NCI-H526 (cell line): ENCODE measurements around the gene SERAC1.

Source experiments
- DNase-seq, 2 experiments: peaks; one replicate each; lab custom pipeline; 2025; lab: John Stamatoyannopoulos, UW

The SERAC1 gene

GRCh38 chr6:158076548-158076947 is 91.5 kb downstream of the SERAC1 start:
- no peak for DNase-seq

- no peak for DNase-seq
Observed at GRCh38 chr6:158073776-158074175, 94.3 kb downstream of the SERAC1 start.

DNA sequence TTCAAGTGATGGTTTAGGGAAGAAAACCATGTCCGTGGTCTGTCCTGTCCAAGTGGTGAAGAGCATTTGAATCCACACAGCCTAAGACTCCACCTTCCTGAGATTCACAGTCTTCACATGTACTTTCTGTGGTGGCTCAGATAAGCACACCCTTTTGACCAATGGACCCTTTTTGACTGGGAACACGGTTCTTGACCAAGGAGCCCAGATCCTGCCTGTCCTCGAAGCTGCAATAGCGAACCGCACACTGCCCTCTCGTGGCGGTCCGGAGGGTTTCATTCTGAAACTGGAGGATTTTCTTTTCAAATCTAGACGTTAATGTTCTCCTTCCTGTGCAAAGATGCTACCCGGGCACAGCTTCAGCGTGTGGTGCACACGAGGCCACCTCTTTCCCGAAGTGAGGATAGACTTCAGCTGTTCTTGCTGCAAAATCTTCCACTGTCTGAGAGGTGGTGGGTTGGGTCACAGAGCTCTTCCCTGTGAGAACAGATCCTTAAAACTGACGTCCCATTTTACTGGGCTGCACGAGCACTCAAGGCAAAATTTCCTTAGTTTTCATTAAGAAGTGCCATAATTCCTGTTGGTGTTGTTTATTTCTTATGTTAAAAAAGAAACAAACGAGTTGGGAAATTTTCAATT is 95.9 kb downstream of the SERAC1 start:
- DNase-seq, result peak; percentile 2 to 74

- DNase-seq, result no peak
Observed at GRCh38 chr6:158071121-158072082, 96.7 kb downstream of the SERAC1 start.

DNA sequence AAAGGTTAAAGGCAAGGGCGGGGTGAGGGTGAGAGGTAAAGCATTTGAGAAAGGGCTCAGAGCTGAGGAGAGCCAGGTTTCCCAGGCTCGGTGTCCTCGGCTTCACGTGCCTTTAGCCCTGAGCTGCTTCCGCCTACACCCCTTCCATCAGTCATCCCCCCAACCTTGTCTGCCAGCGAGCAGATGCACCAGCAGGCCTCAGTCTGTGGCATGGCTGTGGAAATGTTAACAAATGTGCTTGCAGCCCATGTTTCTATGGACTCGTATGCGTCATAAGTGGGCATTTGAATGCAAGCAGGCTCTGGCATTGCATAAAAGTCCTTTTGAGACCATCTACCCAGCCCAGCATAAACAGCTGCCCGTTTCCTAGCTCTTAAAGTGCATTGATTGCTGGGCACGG is 97.5 kb downstream of the SERAC1 start:
- DNase-seq, result no peak

- no peak for DNase-seq
Observed at GRCh38 chr6:158069800-158070195, 98.3 kb downstream of the SERAC1 start.

- no peak for DNase-seq
Observed at GRCh38 chr6:158068893-158069799, 98.9 kb downstream of the SERAC1 start.

- no peak for DNase-seq
Observed at GRCh38 chr6:158068156-158068892, 99.7 kb downstream of the SERAC1 start.

DNA sequence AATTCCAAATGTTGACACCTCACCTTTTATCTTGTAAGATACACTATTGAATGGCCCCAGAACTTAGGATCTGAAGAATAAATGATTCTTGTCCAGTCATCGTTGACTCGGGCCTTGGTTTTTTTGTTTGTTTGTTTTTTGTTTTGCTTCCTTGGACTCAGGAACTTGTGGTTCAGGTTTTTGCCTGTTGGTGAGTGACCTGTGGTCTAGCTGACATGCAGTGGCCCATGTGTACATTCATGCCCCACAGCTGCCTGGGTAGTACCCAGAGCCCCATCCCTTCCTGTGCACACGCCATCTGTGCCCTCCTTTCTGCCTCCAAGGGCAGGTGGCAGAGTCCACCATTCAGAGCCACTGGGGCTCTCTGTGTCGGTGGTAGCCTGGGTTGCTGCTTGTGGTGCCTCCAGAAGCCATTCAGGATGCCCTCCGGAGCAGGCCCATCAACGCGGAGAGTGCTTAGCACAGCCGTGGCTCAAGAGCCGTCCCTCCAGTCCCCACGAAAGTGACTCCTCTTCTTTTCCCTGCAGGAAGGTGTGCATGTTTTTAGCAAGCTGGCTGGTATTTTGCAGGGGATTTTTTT is 100.5 kb downstream of the SERAC1 start:
- no peak for DNase-seq

DNA sequence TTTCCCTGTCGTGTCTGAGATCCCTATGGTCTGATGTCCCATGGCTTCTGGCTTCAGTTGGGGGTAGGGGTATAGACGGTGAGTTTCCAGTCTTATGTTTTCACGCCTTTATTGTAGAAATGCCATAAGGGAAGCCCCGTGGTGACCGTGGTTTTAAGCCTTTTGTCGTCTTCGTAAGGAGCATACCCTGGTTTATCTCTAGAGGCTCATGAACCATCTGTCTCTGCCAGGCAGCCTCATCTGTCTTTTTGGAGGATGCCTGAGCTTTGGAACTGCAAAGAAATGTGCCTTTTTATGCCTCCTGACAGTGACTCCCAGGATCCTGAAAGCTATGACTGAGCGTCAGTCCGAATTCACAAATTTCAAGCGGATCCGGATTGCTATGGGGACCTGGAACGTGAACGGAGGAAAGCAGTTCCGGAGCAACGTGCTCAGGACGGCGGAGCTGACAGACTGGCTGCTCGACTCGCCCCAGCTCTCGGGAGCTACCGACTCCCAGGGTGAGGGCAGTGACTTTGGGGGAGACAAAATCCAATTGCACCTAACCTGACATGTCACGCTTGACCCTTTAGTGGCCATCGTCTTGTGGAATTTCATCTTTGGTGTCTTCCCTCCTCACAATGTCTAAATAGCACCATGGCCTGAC is 101.8 kb downstream of the SERAC1 start:
- DNase-seq, result no peak

DNA sequence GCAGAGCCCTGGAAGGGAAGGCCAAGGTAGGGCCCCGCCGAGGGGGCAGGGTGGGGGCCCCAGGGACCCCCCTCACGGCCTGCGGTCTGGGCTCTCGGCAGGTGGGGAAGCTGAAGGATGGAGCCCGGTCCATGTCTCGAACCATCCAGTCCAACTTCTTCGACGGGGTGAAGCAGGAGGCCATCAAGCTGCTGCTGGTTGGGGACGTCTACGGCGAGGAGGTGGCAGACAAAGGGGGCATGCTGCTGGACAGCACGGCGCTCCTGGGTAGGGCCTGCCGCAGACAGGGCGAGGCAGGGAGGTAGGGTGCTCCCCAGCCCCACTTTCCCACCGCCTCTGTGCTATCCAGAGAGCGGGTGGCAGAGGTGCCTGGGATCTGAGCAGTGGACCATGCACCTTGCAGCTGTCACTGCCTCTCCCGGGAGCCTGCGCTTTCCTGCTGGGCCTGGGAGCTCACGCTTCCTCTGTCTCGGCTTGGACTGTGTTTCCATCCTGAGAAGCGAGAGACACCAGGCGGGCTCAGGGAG is 103.3 kb downstream of the SERAC1 start:
- DNase-seq, result no peak

GRCh38 chr6:158063736-158064135 is 104.3 kb downstream of the SERAC1 start:
- DNase-seq, result no peak

- no peak for DNase-seq
Observed at GRCh38 chr6:158061709-158062461, 106.2 kb downstream of the SERAC1 start.

- no peak for DNase-seq
Observed at GRCh38 chr6:158061361-158061708, 106.7 kb downstream of the SERAC1 start.

- DNase-seq, result peak in 1 of 2 experiments; percentile 58
Observed at GRCh38 chr6:158060455-158061360, 107.4 kb downstream of the SERAC1 start.
